ENCODE measurements around the gene ADRM1.

- TF ChIP-seq NR2C1 (IDR thresholded peaks at IDR 0.05): no peak
- TF ChIP-seq, protein P1, sequence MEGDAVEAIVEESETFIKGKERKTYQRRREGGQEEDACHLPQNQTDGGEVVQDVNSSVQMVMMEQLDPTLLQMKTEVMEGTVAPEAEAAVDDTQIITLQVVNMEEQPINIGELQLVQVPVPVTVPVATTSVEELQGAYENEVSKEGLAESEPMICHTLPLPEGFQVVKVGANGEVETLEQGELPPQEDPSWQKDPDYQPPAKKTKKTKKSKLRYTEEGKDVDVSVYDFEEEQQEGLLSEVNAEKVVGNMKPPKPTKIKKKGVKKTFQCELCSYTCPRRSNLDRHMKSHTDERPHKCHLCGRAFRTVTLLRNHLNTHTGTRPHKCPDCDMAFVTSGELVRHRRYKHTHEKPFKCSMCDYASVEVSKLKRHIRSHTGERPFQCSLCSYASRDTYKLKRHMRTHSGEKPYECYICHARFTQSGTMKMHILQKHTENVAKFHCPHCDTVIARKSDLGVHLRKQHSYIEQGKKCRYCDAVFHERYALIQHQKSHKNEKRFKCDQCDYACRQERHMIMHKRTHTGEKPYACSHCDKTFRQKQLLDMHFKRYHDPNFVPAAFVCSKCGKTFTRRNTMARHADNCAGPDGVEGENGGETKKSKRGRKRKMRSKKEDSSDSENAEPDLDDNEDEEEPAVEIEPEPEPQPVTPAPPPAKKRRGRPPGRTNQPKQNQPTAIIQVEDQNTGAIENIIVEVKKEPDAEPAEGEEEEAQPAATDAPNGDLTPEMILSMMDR (IDR thresholded peaks at IDR 0.05 in 2 of 3, conservative IDR thresholded peaks at IDR 0.05 in 1 of 3; ENCODE audit: control insufficient read depth in 2 of 3, extremely low read depth in 1 of 3, insufficient read depth in 1 of 3, low read depth in 3 of 3, low read length in 3 of 3): no peak
- TF ChIP-seq KDM1A (IDR thresholded peaks at IDR 0.05; ENCODE audit: borderline replicate concordance): no peak
- no peak for TF ChIP-seq EZH2 (IDR thresholded peaks at IDR 0.05; ENCODE audit: borderline replicate concordance, control insufficient read depth, low read depth, low read length)
These were observed 36.9 kb downstream of the ADRM1 start for GRCh38 chr20:62339647-62340062.
